Activated CD8-positive, alpha-beta memory T cell treated with anti-CD3 and anti-CD28 coated beads, Interleukin-2, amount 10 ng/mL, durations not matched to agents 7 days and 5 days (primary cell): ENCODE measurements around the gene GGT7. TPM values are rescaled to one million over a fixed set of nuclear protein-coding genes. Genes with fewer than 3 reads are reported as not detected.

ENCODE experiments used
- ATAC-seq: fragments of 150-1000 bp; cut with Tn5 transposase; one replicate; pipeline ENCODE4 v1.10.0; 2021; ENCODE audit warnings: moderate library complexity
- CTCF ChIA-PET: fragments of 350-600 bp; sonication (Branson Sonifier 250); formaldehyde crosslinking; loops from one replicate; lab custom pipeline; 2021; ENCODE audit warnings: antibody characterized with exemption; lab: Charles Lee
- DNase-seq: peaks from one replicate; pipeline ENCODE4 v3.0.0-alpha.2; 2020
- H3K27ac Mint-ChIP-seq: one replicate; pipeline ENCODE4 v1.8.0; 2021; ENCODE audit warnings: mild to moderate bottlenecking, mixed read lengths
- H3K27me3 Mint-ChIP-seq: one replicate; pipeline ENCODE4 v1.8.0; 2021; ENCODE audit warnings: mixed read lengths
- H3K36me3 Mint-ChIP-seq: one replicate; pipeline ENCODE4 v1.8.0; 2021; ENCODE audit warnings: mild to moderate bottlenecking, mixed read lengths
- H3K4me1 Mint-ChIP-seq: one replicate; pipeline ENCODE4 v1.8.0; 2021; ENCODE audit warnings: mixed read lengths
- H3K4me3 Mint-ChIP-seq: one replicate; pipeline ENCODE4 v1.8.0; 2021; ENCODE audit warnings: mild to moderate bottlenecking, moderate library complexity, mixed read lengths
- H3K9me3 Mint-ChIP-seq: one replicate; pipeline ENCODE4 v1.8.0; 2022; ENCODE audit warnings: low read depth, mixed read lengths
- total RNA-seq, 2 experiments: library from RNA; stranded (reverse); gene quantifications; one replicate each; pipeline ENCODE4 v1.2.3, GENCODE V29; 2021

The GGT7 gene
- total RNA-seq, 2 experiments from 2014 or later = 3.5 to 4.6 TPM

DNA sequence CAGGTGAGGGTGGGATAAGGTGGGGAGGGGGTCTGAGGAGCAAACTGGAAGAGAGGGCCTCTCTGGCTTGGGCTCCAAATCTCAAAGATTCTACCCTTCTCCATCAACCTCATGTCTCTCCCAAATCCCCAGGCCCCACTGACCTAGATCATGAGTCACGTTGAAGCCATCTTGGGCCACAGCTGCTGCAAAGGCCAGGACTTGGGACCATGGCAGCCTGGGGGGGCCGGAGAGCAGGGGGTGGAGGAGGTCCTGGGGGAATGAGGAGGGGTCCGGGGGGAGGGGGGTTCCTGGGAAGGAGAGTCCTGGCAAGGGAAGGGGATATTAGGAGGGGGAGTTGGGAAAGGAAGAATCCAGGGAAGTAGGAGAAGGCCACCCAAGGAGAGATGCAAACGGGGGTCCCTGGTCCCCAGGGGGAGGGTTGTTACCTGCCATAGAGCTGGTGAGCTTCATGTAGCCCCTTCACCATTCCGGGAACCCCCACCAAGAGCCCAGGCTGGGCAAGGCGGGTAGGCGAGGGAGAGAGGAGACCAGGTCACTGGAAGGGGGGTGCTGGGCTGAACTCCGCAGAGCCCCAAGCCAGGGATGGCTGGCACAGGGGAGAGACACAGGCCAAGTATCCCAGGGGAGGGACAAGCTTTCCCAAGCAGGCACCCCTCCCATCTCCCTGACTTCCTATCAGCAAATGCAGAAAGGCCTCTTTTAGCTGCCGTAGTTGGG is 12.7 kb downstream of the GGT7 start:
- H3K4me1 Mint-ChIP-seq = no peaks in the 10 kb centered on the region
- CTCF ChIA-PET = no interaction called here
- H3K4me3 Mint-ChIP-seq = no peak overlapping the region
- no peaks in the 10 kb centered on the region for H3K27me3 Mint-ChIP-seq
- no peaks in the 10 kb centered on the region for H3K9me3 Mint-ChIP-seq
- no peaks in the 10 kb centered on the region for H3K36me3 Mint-ChIP-seq
- ATAC-seq = no peak
- DNase-seq = no peak
- H3K27ac Mint-ChIP-seq = no peak overlapping the region

DNA sequence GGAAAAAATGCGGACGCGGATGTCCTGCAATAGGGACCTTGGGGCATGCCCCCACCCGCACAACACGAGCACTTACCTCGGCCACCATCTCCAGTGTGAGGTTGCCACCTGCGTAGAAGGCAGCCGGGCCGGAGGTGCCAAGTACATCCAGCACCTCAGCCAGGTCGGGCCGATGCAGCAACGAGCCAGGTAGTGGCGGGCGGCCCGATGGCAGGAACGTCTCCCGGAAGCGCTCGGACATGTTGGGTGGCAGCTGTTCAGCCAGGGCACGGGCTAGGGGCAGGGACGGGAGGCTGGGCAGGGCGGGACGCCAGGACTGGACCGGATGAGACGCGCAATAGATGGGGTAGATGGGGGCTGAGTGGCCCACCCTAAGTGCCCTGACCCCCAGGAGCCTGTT is 13.3 kb downstream of the GGT7 start:
- Mint-ChIP-seq H3K4me3 (no peak overlapping the region), H3K4me1 (no peaks in the 10 kb centered on the region), H3K9me3 (no peaks in the 10 kb centered on the region), H3K36me3 (no peaks in the 10 kb centered on the region), H3K27me3 (no peaks in the 10 kb centered on the region), H3K27ac (no peak overlapping the region)
- CTCF ChIA-PET = no interaction called here
- ATAC-seq = no peak
- DNase-seq = no peak

DNA sequence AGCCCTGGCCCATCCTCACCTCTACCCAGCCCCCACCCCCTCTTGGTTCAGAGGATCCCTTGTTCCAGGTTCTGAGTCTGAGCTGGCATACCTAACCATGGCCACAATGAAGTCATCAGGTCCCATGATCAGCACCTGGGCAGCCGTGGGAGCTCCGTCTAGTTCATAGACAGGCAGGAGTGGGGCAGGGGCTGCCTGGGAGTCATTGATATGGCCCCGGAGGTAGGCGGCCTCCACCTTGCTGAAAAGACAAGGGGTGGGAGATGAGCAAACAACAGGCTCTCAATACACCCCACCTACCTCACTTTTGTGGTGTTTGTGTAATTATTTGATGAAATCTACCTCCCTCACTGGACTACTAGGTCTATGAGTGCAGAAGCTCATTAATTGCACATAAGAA is 20.4 kb downstream of the GGT7 start:
- ATAC-seq (no peak), DNase-seq (no peak)
- no peaks in the 10 kb centered on the region for H3K36me3 Mint-ChIP-seq
- H3K4me3 Mint-ChIP-seq = no peak overlapping the region
- H3K4me1 Mint-ChIP-seq = no peaks in the 10 kb centered on the region
- H3K9me3 Mint-ChIP-seq = no peaks in the 10 kb centered on the region
- CTCF ChIA-PET = interaction anchor here (0.6 kb wide), 1 partner anchor 1532 kb away, joined by 3 read pairs; no protein-coding TSS in a partner anchor
- no peaks in the 10 kb centered on the region for H3K27me3 Mint-ChIP-seq
- no peak overlapping the region for H3K27ac Mint-ChIP-seq

DNA sequence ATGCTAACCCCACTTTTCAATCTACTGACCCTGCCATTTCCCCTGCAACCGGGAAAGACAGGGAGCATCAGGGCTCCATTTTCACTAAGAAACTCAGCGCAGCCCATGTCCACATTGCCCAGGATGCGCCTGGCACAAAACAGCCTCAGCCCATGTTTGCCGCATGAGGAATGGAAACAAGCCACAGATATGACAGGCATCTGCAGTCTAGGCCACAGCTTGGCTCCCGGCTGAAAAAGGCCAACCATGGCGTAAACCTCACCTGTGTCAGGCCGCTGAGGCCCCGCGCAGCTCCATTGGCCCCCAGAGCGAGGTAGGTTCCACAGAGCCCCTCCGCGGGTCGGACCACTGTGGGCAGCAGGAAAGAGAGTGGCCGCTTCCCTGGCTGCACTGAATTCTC is 21.7 kb downstream of the GGT7 start:
- DNase-seq = no peak
- Mint-ChIP-seq H3K9me3 (no peaks in the 10 kb centered on the region), H3K4me1 (no peaks in the 10 kb centered on the region), H3K27me3 (no peaks in the 10 kb centered on the region), H3K36me3 (no peaks in the 10 kb centered on the region), H3K27ac (no peak overlapping the region), H3K4me3 (no peak overlapping the region)
- ATAC-seq = no peak
- CTCF ChIA-PET = no interaction called here

DNA sequence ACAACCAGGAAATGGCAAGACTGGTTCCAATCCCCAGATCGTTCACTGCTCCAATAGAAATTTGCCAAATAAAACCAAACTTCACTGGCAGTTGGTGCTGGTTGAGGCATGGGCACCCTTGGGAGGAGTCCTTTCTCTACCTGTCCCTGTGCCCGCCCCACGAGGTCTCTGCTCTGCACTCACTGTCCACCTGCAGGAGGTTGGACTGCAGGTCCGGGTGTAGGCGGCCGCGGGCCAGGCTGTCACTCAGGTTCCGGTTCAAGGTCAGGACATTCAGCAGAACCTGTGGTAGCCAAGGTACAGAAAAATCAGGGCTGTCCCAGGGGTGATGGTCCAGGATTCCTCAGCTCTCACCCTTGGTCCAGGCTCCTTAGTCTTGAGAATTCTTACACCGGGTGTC is 22.9 kb downstream of the GGT7 start:
- H3K27me3 Mint-ChIP-seq = no peaks in the 10 kb centered on the region
- CTCF ChIA-PET = no interaction called here
- H3K4me1 Mint-ChIP-seq = no peaks in the 10 kb centered on the region
- H3K4me3 Mint-ChIP-seq = no peak overlapping the region
- H3K36me3 Mint-ChIP-seq = no peaks in the 10 kb centered on the region
- H3K9me3 Mint-ChIP-seq = no peaks in the 10 kb centered on the region
- ATAC-seq (no peak), DNase-seq (no peak)
- no peak overlapping the region for H3K27ac Mint-ChIP-seq

DNA sequence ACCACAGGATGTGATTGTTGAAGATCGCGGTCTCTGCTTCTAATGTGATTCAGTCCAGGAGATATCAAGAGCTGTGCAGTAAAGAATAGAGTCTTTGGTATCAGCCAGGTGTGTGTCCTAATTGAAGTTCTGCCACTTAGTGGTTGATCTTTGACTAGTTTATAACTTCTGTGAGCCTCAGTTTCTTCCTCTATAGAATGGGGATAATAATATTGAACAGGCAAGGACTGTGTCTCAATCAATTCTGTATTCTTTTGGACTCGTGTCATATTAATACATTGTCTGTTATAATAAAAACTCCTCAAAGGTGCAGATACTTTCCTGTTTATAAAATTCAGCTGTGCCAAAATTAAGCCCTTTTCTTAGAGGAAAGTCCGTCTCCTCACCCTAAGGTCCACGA is 24.1 kb downstream of the GGT7 start:
- Mint-ChIP-seq H3K36me3 (no peaks in the 10 kb centered on the region), H3K9me3 (no peaks in the 10 kb centered on the region), H3K27ac (no peak overlapping the region), H3K4me1 (no peaks in the 10 kb centered on the region), H3K27me3 (no peaks in the 10 kb centered on the region), H3K4me3 (no peak overlapping the region)
- DNase-seq (no peak), ATAC-seq (no peak)
- CTCF ChIA-PET = interaction anchor here (0.7 to 1.0 kb wide), 3 partner anchors 18 to 34 kb away, joined by 3 read pairs; partner anchors contain the start of gene ACSS2

DNA sequence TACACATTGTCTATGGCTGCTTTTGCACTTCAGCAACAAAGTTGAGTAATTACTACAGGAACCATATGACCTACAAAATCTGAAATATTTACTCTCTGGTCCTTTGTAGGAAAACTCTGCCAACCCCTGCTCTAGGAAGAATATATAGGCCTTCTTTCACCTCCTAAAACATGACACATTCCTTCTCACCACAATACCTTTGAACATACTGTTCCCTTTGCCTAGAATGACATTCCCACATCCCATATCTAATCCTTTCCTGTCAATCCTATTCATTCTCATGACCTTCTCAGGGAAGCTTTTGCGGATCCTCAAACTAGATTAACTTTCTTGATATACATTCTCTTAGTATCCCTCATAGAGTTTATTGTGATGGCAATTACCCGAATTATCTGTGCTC is 29.2 kb downstream of the GGT7 start:
- CTCF ChIA-PET = interaction anchor here (0.5 kb wide), 1 partner anchor 8 kb away, joined by 3 read pairs; no protein-coding TSS in a partner anchor
- Mint-ChIP-seq H3K4me1 (no peaks in the 10 kb centered on the region), H3K4me3 (no peak overlapping the region), H3K36me3 (no peaks in the 10 kb centered on the region), H3K27ac (no peak overlapping the region), H3K9me3 (no peaks in the 10 kb centered on the region), H3K27me3 (peaks cover 20% of the 10 kb centered on the region)
- no peak for DNase-seq
- ATAC-seq = no peak

DNA sequence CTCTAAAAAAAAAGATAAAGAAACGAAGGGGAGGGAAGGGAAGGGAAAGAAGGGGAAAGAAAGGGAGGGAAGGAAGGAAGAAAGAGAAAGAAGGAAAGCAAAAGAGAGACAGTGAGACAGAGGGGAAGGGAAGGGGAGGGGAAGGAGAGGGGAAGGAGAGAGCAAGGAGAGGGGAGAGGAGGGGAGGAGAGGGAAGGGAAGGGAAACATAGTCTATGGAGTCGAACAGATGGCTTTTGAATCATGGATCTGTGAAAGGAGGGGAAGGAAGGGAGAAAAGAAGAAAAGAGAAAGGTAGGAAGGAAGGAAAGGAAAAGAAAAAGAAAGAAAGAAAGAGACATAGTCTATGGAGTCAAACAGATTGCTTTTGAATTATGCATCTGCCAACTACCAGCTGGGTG is 30.5 kb downstream of the GGT7 start:
- Mint-ChIP-seq H3K4me3 (no peak overlapping the region), H3K9me3 (no peaks in the 10 kb centered on the region)
- CTCF ChIA-PET = no interaction called here

DNA sequence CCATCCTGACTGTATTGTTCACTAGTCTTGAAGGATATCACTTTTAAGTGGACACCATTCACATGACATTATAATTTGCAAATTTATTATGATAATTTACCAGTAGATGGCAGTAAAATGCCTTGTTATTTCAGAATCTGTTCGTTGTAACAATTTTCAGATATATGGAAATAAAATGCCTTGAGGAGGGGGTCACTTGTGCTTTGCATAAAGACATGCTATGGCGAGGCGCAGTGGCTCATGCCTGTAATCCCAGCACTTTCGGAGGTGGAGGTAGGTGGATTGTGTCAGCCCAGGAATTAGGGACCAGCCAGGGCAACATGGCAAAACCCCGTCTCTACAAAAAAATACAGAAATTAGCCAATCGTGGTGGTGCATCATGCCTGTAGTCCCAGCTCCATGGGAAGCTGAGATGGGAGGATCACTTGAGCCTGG is 38.2 kb downstream of the GGT7 start:
- H3K4me3 Mint-ChIP-seq = no peak overlapping the region
- no peak for ATAC-seq

More for the DNA sequence above, 30.5 kb downstream of the GGT7 start:
- DNase-seq = no peak
- H3K27me3 Mint-ChIP-seq = peaks cover 25% of the 10 kb centered on the region
- no peak overlapping the region for H3K27ac Mint-ChIP-seq
- H3K36me3 Mint-ChIP-seq = no peaks in the 10 kb centered on the region
- no peaks in the 10 kb centered on the region for H3K4me1 Mint-ChIP-seq
- ATAC-seq = no peak

DNA sequence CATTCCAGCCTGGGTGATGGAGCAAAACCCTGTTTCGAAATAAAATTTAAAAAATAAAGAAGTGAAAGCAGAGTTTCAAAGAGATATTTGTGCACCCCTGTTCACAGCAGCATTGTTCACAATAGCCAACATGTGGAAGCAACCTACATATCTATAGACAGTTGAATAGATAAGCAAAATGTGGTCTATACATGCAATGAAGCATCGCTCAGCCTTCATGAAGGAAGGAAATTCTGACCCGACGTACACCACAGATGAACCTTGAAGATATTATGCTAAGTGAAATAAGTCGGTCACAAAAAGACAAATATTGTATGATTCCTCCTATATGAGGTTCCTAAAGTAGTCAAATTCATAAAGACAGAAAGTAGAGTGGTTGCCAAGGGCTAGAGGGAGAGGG is 40.7 kb downstream of the GGT7 start:
- Mint-ChIP-seq H3K27me3 (peaks cover 52% of the 10 kb centered on the region), H3K36me3 (no peaks in the 10 kb centered on the region), H3K4me1 (peaks cover 2% of the 10 kb centered on the region), H3K4me3 (no peak overlapping the region), H3K9me3 (no peaks in the 10 kb centered on the region), H3K27ac (no peak overlapping the region)
- ATAC-seq (no peak), DNase-seq (no peak)
- CTCF ChIA-PET = no interaction called here

More for the DNA sequence above, 38.2 kb downstream of the GGT7 start:
- no peak overlapping the region for H3K27ac Mint-ChIP-seq
- H3K27me3 Mint-ChIP-seq = peaks cover 59% of the 10 kb centered on the region
- no peaks in the 10 kb centered on the region for H3K36me3 Mint-ChIP-seq
- peaks cover 2% of the 10 kb centered on the region for H3K4me1 Mint-ChIP-seq
- H3K9me3 Mint-ChIP-seq = no peaks in the 10 kb centered on the region
- DNase-seq = no peak
- CTCF ChIA-PET = interaction anchor here (0.9 to 2.8 kb wide), 6 partner anchors 9 to 262 kb away, joined by 3 to 12 read pairs (median 6); partner anchors contain the start of genes GGT7, GSS, MYH7B and NCOA6

DNA sequence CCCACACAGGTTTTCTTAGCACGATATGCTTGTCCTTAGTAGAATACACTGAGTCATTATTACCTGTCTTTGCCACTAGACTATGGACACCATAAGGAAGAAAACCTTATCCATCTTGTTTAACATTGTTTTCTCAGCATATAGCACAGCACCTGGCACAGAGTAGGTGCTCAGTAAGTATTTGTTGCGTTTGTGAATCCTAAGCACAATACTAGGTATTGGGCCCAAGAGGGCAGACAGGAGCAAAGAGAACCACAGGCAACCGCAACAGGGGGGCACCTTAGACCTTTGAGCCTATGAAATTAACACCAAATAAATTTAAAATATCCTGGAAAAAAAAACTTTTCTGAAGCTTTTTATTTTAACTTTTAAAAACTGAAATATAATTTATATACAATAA is 43.5 kb downstream of the GGT7 start:
- H3K9me3 Mint-ChIP-seq = no peaks in the 10 kb centered on the region
- DNase-seq (no peak), ATAC-seq (no peak)
- H3K27ac Mint-ChIP-seq = no peak overlapping the region
- peaks cover 4% of the 10 kb centered on the region for H3K36me3 Mint-ChIP-seq
- H3K4me3 Mint-ChIP-seq = no peak overlapping the region
- H3K4me1 Mint-ChIP-seq = peaks cover 15% of the 10 kb centered on the region
- CTCF ChIA-PET = no interaction called here
- H3K27me3 Mint-ChIP-seq = peaks cover 42% of the 10 kb centered on the region

DNA sequence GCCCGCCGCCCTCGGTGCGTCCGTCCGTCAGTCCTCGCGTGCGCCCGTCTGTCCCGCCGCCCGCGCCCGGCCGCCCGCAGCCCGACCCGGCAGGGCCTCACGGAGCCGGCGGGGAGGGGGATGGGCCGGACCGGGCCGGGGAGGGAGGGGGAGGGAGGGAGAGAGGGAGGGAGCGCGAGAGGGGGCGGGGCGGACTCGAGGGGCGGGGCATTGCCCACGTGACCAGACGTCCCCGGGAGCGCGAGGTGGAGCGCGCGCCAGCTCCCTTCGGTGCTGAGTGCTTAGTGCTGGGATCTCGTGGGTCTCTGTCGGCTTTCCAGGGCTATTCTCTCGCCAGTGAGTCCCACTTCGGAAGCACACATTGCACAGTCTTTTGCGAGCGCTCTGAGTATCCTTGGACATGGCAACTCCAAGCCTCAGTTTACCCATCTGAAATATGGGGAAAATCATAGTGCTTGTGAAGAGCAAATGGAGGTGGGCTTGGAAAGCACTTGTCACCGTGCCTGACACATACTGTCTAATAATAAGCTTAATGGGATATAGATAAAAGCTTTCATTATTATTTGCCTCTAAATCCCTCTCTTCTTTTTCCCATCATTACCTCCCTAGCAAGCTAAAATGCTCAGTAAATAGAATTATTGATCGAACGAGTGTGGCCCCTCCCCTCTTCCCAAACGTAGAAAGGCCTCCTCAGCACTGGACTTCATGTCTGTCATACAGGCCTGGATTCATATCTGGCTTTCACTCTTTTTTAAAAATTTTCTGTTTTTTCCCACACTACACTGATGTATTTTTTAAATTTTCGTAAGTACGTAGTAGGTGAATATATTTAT is 46.9 kb downstream of the GGT7 start, which contains the start of gene NCOA6:
Gene NCOA6, minus strand, starts transcription at position 122 of the 833 bp plus-strand sequence. CDS start 43,296 bp downstream, outside the sequence.
- Mint-ChIP-seq H3K27me3 (peaks cover 14% of the 10 kb centered on the region), H3K9me3 (no peaks in the 10 kb centered on the region), H3K36me3 (peaks cover 7% of the 10 kb centered on the region), H3K4me1 (peaks cover 33% of the 10 kb centered on the region), H3K27ac (peak within 1 kb of the TSS; percentile 96), H3K4me3 (peak within 1 kb of the TSS; percentile 96)
- CTCF ChIA-PET = interaction anchor here (1.3 to 2.6 kb wide), 3 partner anchors 10 to 270 kb away, joined by 6 to 8 read pairs (median 8); partner anchors contain the start of gene GGT7
- ATAC-seq (peak; percentile 76), DNase-seq (peak; percentile 87)

DNA sequence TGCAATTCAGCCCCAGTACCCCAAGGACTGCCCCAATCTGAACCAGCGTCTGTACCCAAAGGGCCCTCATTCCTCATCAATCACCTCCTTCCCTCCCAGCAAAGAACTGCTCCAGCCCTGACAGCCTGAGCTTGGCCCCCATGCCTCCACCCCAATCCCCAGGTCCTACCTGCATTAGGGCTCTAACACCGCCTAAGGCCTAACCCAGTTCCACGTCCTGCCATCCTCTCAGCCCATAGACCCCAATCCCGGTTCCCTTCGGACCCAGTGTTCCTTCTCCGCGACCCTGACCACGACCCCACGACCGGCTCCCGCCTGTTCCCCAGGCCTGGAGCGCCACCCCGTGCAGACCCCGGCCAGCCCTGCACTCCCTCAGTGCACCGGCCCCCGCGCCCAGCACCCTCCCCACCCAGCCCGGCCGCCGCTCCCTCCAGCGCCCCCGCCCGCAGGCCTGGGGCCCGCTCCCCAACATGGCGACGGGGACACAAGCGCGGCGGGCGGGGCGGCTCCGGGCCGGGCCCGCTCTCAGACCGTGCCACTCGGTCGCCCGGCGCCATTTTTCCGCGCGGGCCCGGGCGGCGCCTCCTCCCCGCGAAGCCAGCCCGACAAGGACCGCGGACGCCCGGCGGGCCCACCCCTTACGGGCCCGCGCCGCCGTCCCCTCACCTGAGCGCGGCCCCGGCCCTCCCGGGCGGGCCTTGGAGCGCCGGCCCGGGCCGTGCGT is 47.7 kb downstream of the GGT7 start:
- Mint-ChIP-seq H3K27ac (peak overlapping the region; percentile 96), H3K9me3 (no peaks in the 10 kb centered on the region), H3K4me3 (peak overlapping the region; percentile 96), H3K36me3 (peaks cover 7% of the 10 kb centered on the region), H3K27me3 (peaks cover 6% of the 10 kb centered on the region), H3K4me1 (peaks cover 33% of the 10 kb centered on the region)
- peak; percentile 75 for DNase-seq
- CTCF ChIA-PET = interaction anchor here (0.8 to 2.6 kb wide), 9 partner anchors 8 to 271 kb away, joined by 3 to 8 read pairs (median 3); partner anchors contain the start of genes ACSS2 and GGT7
- peak; percentile 88 for ATAC-seq
